PC-3 (cell line): ENCODE results near the gene DLG1. TPM values are rescaled to one million over a fixed set of nuclear protein-coding genes. Genes with fewer than 3 reads are reported as not detected.

Experiments
- ATAC-seq: fragments of 200-7000 bp; cut with Tn5 transposase; 2 replicates; pipeline ENCODE4 v1.9.1; 2020; ENCODE audit warnings: mild to moderate bottlenecking, moderate library complexity
- BruUV-seq: library from RNA; stranded (reverse); fragments of 400-500 nt; replicated peaks from 2 replicates; lab custom pipeline; 2021; lab: Mats Ljungman, UMichigan
- CTCF ChIA-PET: fragments of 300-600 bp; sonication (Branson Sonifier 250); formaldehyde crosslinking; loops from one replicate; lab custom pipeline; 2022; ENCODE audit warnings: antibody characterized with exemption; lab: Charles Lee
- POLR2A ChIA-PET: fragments of 300-600 bp; sonication (Branson Sonifier 250); formaldehyde crosslinking; loops from one replicate; lab custom pipeline; 2022; ENCODE audit warnings: antibody characterized with exemption; ENCODE audit not compliant: unreplicated experiment; lab: Charles Lee
- DNase-seq: peaks from one replicate; pipeline ENCODE4 v3.0.0-alpha.2; 2015
- H2AFZ ChIP-seq: fragments of 300-600 bp; sonication (generic); 2 replicates; pipeline ENCODE4 v1.6.0; 2016; ENCODE audit warnings: antibody characterized with exemption, low read length
- H3F3A ChIP-seq: fragments of 300-600 bp; sonication (generic); one replicate; pipeline ENCODE4 v1.6.0; 2017; ENCODE audit warnings: antibody characterized with exemption, low read length, control low read depth, mild to moderate bottlenecking; ENCODE audit not compliant: unreplicated experiment
- H3K27ac ChIP-seq: fragments of 300-600 bp; sonication (generic); 2 replicates; pipeline ENCODE4 v1.5.1; 2016; ENCODE audit warnings: mild to moderate bottlenecking, low read length
- H3K27me3 ChIP-seq: fragments of 300-600 bp; sonication (generic); 2 replicates; pipeline ENCODE4 v1.6.1; 2016; ENCODE audit warnings: low read length, mixed read lengths
- H3K36me3 ChIP-seq: fragments of 300-600 bp; sonication (generic); 2 replicates; pipeline ENCODE4 v1.6.1; 2016; ENCODE audit warnings: low read depth, mixed run types, low read length, mixed read lengths
- H3K4me1 ChIP-seq: fragments of 300-600 bp; sonication (generic); 2 replicates; pipeline ENCODE4 v1.5.1; 2016; ENCODE audit warnings: low read length; ENCODE audit not compliant: insufficient read depth
- H3K4me2 ChIP-seq: fragments of 300-600 bp; sonication (generic); 2 replicates; pipeline ENCODE4 v1.6.0; 2016; ENCODE audit warnings: low read length
- H3K4me3 ChIP-seq: fragments of 300-600 bp; sonication (generic); 2 replicates; pipeline ENCODE4 v1.5.1; 2016; ENCODE audit warnings: mild to moderate bottlenecking, low read length, mixed read lengths
- H3K79me2 ChIP-seq: fragments of 300-600 bp; sonication (generic); 2 replicates; pipeline ENCODE4 v1.6.1; 2017; ENCODE audit warnings: low read length, mixed read lengths
- H3K9ac ChIP-seq: fragments of 300-600 bp; sonication (generic); 2 replicates; pipeline ENCODE4 v1.6.0; 2016; ENCODE audit warnings: mild to moderate bottlenecking, low read length
- H3K9me2 ChIP-seq: fragments of 300-600 bp; sonication (generic); replicated peaks from 2 replicates; pipeline ENCODE4 v1.6.1; 2016; ENCODE audit warnings: mixed run types, low read length, mixed read lengths
- H3K9me3 ChIP-seq: fragments of 300-600 bp; sonication (generic); 2 replicates; pipeline ENCODE4 v1.6.1; 2016; ENCODE audit warnings: low read length, mixed read lengths
- H4K20me1 ChIP-seq: fragments of 300-600 bp; sonication (generic); 2 replicates; pipeline ENCODE4 v1.6.1; 2016; ENCODE audit warnings: low read length, mixed read lengths
- CTCF ChIP-seq: fragments of 300-600 bp; sonication (generic); conservative IDR thresholded peaks from 2 replicates; pipeline ENCODE4 v1.5.1; 2017; ENCODE audit warnings: antibody characterized with exemption, low read depth, mild to moderate bottlenecking, low read length
- EZH2 ChIP-seq: fragments of 300-600 bp; sonication (generic); IDR thresholded peaks from one replicate; pipeline ENCODE4 v1.6.1; 2017; ENCODE audit warnings: antibody characterized with exemption, mild to moderate bottlenecking, low read length; ENCODE audit not compliant: unreplicated experiment
- EZH2phosphoT487 ChIP-seq: fragments of 300-600 bp; sonication (generic); IDR thresholded peaks from 2 replicates; pipeline ENCODE4 v1.6.1; 2018; ENCODE audit warnings: mild to moderate bottlenecking, antibody characterized with exemption, low read length, borderline replicate concordance
- intact Hi-C: fragments of 100-400 bp; cut with micrococcal nuclease; formaldehyde crosslinking; loops from 2 replicates; pipeline ENCODE4 v1.9.0; 2023
- total RNA-seq: library from RNA; depleted of rRNA; stranded (reverse); fragments of >200 nt; gene quantifications from 2 replicates; pipeline ENCODE4 v1.2.3, GENCODE V29; 2014

DLG1 gene
- total RNA-seq, 1 experiment from 2014 or later, result 60.8 TPM

- H3K4me1 ChIP-seq, result peaks cover 14% of the 10 kb centered on the region
- 0 out of 2 replicates have a peak, but pooled peaks cover 10% of the 10 kb centered on the region for H4K20me1 ChIP-seq
- no peak overlapping the region for H3K4me2 ChIP-seq
- no peak overlapping the region for H3K27ac ChIP-seq
- no peaks in the 10 kb centered on the region for H3K9me3 ChIP-seq
- H3F3A ChIP-seq, result no peaks in the 10 kb centered on the region
- no peak overlapping the region for H2AFZ ChIP-seq
- no peak overlapping the region for H3K9ac ChIP-seq
- ATAC-seq (no peak), DNase-seq (no peak)
- H3K4me3 ChIP-seq, result no peak overlapping the region
- H3K9me2 ChIP-seq, result no peaks in the 10 kb centered on the region
- peaks cover 69% of the 10 kb centered on the region for H3K79me2 ChIP-seq
- TF ChIP-seq EZH2 (no peak), CTCF (no peak), EZH2phosphoT487 (no peak)
- ChIA-PET CTCF (no interaction called here), POLR2A (no interaction called here)
- BruUV-seq, result no TSS peak
- peaks cover 4% of the 10 kb centered on the region for H3K36me3 ChIP-seq
- no peaks in the 10 kb centered on the region for H3K27me3 ChIP-seq
- intact Hi-C loops, result no loop called here
Measured at GRCh38 chr3:197191897-197192296, 106.5 kb downstream of the DLG1 start.

GRCh38 chr3:197189623-197190022 is 108.8 kb downstream of the DLG1 start:
- ChIA-PET CTCF (no interaction called here), POLR2A (no interaction called here)
- peaks cover 67% of the 10 kb centered on the region for H3K79me2 ChIP-seq
- H3F3A ChIP-seq, result no peaks in the 10 kb centered on the region
- no peak overlapping the region for H3K4me3 ChIP-seq
- peak; percentile 10; the same call in 1 of the 2 replicates for ATAC-seq
- H2AFZ ChIP-seq, result no peak overlapping the region
- H3K36me3 ChIP-seq, result peaks cover 4% of the 10 kb centered on the region
- 0 out of 2 replicates have a peak, but pooled peaks cover 4% of the 10 kb centered on the region for H4K20me1 ChIP-seq
- no peaks in the 10 kb centered on the region for H3K27me3 ChIP-seq
- H3K9me2 ChIP-seq, result no peaks in the 10 kb centered on the region
- H3K4me2 ChIP-seq, result peak overlapping the region; percentile 16; the same call in 1 of the 2 replicates
- H3K9ac ChIP-seq, result no peak overlapping the region
- no peaks in the 10 kb centered on the region for H3K9me3 ChIP-seq
- peaks cover 14% of the 10 kb centered on the region for H3K4me1 ChIP-seq
- no peak for TF ChIP-seq EZH2
- TF ChIP-seq EZH2phosphoT487, result no peak
- TF ChIP-seq CTCF, result no peak
- DNase-seq, result peak; percentile 7
- no TSS peak for BruUV-seq
- intact Hi-C loops, result loop anchor here (10.0 kb wide), 1 partner anchor 125 kb away; no protein-coding TSS in a partner anchor
- H3K27ac ChIP-seq, result no peak overlapping the region

GRCh38 chr3:197188963-197189362 is 109.4 kb downstream of the DLG1 start:
- Histone ChIP-seq H3K9ac (no peak overlapping the region), H3K79me2 (peaks cover 64% of the 10 kb centered on the region), H3K4me2 (no peak overlapping the region), H3F3A (no peaks in the 10 kb centered on the region), H3K4me1 (peaks cover 14% of the 10 kb centered on the region), H3K9me2 (no peaks in the 10 kb centered on the region), H3K27ac (no peak overlapping the region), H3K27me3 (no peaks in the 10 kb centered on the region), H4K20me1 (0 out of 2 replicates have a peak, but pooled peaks cover 4% of the 10 kb centered on the region), H3K9me3 (no peaks in the 10 kb centered on the region), H2AFZ (no peak overlapping the region), H3K36me3 (peaks cover 4% of the 10 kb centered on the region), H3K4me3 (no peak overlapping the region)
- no peak for DNase-seq
- ChIA-PET POLR2A (no interaction called here), CTCF (interaction anchor here (0.6 kb wide), 1 partner anchor 55 kb away, joined by 4 read pairs; no protein-coding TSS in a partner anchor)
- no TSS peak for BruUV-seq
- no peak for ATAC-seq
- no peak for TF ChIP-seq EZH2phosphoT487
- no peak for TF ChIP-seq CTCF
- no peak for TF ChIP-seq EZH2
- intact Hi-C loops, result loop anchor here (10.0 kb wide), 1 partner anchor 124 kb away; no protein-coding TSS in a partner anchor
